GM19397 (cell line): ENCODE measurements around the gene CCDC159.
A peak's percentile ranks its signal among the peaks of the same experiment; 100 is the strongest.
"Not testable (repeated sequence)": the region's sequence is repeated elsewhere in the genome, so short reads cannot be mapped to it uniquely, and the experiment has no call there.

Source experiments
- ATAC-seq: cut with Tn5 transposase; IDR thresholded peaks from one replicate; pipeline ENCODE4 v1.9.1; 2021; ENCODE audit warnings: mild to moderate bottlenecking, moderate library complexity; ENCODE audit not compliant: unreplicated experiment

Gene CCDC159

DNA sequence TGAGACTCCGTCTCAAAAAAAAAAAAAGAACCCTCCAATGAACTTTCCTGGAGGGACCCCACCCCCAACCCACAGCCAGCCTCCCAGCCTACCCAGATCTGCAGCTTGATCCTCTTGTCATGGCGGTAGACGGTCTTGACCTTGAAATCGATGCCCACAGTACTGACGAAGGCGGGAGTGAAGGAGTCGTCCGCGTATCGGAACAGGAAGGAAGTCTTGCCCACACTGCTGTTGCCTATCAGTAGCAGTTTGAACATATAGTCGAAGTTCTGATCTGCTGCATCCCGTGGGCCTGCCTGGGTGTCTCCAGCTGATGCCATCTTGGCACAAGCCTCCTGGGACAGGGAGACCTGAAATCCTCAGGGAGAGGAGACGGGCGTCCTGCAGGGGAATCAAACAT, 9.2 kb upstream of the CCDC159 start:
- ATAC-seq: no peak

DNA sequence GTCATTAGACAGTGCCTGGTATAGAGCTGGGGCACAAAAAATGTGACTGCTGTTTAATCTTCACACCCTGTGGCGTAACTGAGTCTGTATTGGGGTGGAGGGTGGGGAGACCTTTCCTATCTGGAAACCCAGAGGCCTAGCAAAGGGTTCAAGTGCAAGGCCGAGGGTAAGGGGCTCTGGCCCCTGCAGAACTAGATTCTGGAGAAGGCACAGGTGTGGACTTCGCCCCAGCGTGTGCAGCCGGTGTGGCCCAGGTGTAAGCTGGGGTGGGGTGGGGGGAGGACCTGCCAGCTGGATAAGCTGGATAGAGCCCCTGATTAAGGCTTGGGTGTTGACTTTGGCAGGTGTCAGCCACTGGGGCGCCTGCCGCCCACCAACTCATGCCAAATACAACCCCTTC, 8.2 kb upstream of the CCDC159 start:
- no peak for ATAC-seq

DNA sequence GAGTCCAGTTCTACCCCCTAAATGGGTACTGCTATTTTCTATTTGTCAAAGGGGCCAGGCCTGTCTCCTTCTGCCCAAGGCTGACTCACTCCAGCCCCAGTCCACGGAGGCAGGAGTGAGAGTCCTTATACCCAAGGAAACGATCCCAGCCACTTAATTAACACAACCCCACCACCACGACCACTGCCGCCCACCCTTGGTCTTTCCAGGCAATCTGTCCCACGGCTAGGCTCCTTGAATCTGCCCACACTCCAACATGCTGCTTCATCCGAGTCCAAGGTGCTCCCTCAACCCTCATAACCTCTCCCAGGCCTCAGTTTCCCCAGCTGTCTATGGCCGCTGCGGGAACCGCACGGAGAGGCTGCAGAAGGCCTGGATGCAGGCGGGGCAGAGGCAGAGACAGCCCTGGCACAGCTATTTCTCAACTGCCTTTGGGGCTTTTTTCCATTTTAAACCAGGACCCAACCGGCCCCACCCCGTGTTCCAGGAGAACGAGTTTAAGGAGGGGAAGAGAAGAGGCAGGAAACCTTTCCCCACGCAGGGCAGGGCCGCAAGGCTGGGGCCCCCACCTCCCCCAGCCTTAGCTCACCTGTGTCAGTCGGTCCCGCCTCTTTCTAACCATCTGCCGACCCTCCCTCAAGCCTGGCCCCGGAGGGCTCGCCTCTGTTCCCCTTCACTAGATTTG, 7.6 kb upstream of the CCDC159 start:
- ATAC-seq: no peak

DNA sequence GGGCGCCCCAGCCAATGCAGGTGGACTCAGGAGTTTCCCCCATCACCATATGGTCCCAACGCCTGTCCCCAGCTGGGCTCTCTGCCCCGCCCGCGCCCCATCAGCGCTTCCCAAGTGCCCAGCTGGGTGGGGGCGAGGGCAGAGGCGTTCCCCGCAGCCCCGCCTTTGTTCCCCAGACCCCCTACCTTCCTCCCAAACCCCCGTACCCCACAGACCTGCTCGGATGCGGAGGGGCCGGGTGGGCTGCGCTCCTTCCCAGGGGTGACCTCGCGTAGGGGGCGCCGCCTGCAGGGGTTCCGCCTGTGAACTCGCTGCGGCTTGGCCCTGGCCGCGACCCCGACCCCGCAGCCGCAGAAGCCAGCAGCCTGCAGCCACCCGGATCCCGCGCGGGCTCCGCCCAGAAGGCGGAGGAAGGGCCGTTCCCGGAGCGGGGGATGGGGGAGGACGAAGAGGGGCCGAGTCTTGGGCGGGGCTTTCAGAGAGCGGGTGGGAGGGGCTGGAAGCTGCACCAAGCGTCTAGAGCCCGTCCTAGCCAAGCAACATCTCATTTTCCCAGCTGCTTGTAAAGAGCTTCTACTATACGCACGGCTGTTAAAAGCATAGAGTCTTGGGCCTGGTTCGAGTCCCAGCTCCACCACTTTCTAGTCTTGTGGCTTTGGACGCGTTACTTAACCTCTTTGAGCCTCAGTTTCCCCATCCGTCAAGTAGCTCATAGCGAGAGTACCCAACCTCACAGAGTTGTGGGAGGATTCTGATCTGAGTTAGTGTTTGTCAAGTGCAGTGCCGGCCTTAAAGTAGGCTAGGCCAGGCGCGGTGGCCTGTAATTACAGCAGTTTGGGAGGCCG, 6.8 kb upstream of the CCDC159 start, which contains the start of gene RAB3D:
Gene RAB3D, minus strand, starts transcription at position 404 of the 845 bp plus-strand sequence. CDS start 2,258 bp downstream, outside the sequence.
- peak; percentile 77 for ATAC-seq

DNA sequence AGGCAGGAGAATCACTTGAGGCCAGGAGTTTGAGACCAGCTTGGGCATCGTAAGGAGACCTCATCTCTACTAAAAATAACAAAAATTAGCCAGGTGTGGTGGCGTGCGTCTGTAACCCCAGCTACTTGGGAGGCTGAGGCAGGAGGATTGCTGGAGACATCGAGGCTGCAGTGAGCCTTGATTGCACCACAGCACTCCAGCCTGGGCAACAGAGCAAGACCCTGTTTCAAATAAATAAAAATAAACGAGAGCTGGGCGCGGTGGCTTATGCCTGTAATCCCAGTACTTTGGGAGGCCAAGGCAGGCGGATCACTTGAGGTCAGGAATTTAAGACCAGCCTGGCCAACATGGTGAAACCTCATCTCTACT, 6.2 kb upstream of the CCDC159 start:
- ATAC-seq: not testable (repeated sequence)

DNA sequence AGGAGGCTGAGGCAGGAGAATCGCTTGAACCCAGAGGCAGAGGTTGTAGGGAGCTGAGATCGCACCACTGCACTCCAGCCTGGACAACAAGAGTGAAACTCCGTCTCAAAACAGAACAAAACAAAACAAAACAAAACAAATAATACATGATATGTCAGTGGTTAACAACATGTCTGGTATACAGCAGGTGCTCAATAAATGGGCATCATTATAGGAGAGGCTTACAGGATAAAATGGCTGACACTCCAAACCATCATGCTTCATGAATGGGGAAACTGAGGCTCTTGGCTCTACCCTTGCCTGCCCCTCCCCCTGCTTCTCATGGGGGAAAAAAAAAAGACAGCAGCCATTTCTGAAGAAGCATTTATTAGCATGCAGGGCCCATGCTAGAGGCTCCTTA, 3.9 kb upstream of the CCDC159 start:
- ATAC-seq: no peak

DNA sequence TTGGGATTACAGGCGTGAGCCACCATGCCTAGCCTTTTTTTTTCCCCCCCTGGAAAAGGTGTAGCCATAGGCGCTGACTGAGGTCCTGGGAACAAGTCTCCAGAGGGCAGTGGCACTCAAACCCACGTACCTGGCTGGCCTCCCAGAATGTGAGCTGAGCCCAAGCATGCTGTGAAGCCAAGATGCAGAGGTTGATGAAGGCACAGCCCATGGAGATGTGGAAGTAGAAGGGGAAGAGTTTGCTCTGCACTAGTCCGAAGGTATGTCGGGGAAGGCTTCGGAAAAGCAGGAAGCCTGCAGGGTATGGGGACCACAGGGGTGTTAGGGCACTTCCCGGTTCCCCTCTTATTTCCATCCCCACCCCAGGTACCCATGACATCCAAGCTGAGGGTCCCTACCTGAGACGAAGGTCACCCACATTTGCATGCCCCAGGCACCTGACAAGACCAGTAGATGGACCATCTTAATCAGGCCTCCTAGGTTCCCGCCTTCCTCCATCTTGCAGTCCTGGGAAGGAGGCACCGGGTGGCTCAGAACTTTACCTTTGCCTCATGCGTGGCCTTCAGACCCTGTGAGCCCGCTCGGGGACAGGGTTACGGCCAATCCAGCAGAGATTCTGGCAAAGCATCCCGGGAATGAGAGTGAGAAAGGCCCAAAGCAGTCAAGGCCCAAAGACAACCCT, 1.1 kb upstream of the CCDC159 start:
- no peak for ATAC-seq

DNA sequence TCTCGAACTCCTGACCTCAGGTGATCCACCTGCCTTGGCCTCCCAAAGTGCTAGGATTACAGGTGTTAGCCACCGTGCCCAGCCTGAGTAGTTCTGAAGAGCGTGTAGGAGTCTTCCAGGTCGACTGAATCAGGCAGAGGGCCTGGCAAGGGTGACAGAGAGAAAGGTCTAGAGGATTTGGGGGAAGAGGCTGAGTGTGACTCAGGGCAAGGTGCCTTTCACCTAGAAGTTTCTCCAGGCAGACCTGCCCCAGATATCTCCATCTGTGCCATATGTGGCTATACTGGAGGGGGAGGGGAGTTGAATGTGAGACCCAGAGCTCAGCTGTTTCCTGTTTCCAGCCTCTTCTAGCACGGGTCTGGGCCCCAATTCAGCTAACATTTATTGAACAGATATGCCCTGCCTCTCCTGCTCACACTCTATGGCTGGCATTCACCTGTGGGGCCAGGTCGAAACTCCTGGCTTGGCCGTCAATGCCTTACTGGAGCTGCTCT, 1.3 kb downstream of the CCDC159 start:
- ATAC-seq: no peak

DNA sequence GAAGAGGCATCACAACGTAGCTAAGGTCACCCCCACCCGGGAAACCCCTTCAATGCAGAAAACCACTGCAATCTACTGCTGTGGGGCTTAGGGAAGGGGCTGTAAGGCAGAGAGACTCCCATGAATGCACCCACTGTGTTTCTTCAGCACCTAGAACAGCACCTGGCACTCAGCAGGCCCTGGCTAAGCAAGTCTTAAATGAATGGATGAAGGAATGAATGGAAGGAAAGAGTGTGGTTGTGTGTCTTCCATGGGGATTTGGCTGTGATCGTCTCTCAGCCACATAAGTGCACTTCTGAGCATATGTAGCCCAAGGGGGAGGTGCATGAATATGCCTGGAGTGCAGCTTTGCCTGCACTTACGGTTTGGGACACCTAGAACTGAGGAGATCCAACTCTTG, 2.9 kb downstream of the CCDC159 start:
- ATAC-seq: no peak

DNA sequence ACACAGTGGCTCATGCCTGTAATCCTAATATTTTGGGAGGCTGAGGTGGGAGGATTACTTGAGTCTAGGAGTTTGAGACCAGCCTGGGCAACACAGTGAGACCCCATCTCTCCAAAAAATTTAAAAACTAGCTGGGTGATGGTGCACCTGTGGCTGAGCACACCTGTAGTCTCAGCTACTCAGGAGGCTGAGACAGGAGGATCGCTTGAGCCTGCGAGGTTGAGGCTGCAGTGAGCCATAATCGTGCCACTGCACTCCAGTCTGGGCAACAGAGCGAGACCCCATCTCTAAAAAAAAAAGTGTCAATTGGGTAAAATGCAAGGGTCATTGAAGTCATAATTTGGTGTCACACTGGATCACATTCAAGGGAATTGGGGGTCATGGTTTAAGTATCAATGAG, 7.8 kb downstream of the CCDC159 start:
- not testable (repeated sequence) for ATAC-seq

DNA sequence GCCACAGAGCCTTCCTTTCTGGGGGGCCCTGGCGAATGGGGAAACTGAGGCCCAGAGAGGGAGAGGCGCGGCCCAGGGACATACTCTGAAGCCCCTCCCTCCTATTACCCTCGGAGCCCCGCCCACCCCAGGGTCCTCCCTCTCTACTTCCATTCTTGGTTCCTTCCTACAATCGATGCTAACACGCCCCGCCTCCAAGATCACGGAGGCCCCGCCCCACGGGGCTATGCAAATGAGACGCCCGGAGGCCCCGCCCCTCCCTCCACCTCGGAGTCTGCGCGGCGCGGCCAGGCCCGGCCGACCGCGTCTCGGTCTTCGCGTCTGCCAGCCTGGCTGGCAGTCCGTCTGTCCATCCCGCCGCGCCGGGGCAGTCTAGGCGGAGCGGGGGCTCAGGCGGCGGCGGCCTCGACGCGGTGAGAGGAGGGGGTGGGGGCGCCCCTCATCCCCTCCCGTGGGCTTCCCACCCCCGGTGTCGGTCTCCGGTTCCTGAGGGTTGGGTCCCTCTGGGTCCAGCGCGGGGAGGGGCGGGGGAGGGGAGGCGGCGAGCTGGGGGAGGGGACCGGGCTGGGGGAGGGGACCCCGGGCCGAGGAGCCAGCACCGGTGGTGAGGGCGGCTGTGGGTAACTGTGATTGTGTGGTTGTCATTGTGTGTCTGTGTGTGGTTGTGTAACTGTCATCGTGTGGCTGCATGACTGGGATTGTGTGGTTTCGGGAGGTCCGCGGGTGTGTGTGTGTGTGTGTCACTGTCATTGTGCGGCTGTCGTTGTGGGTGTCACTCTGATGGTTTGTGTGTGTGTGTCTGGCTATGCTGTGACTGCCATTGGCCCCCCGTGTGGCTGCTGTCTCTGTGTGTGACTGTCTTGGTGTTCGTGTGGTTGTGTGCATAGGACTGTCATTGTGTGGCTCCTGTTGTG, 9.1 kb downstream of the CCDC159 start, which contains the start of gene PLPPR2:
Gene PLPPR2, plus strand, starts transcription at position 273 of the 914 bp plus-strand sequence. CDS start 2,242 bp downstream, outside the sequence.
- peak; percentile 68 for ATAC-seq

DNA sequence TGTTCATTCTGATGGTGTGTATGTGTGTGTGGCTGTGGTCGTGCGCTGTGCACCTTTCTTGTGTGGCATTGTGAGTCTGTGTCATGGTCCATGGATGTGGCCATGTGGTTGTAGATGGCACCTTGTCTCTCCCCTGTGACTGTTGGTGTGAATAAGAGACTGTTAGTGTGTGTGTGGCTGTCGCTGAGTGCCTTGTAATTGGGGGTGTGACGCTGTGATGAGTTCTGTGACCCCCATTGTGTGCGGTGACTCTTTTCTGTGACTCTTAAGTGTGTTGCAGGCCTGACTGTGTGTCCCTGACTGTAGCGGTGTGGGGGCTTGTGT, 9.7 kb downstream of the CCDC159 start:
- no peak for ATAC-seq

DNA sequence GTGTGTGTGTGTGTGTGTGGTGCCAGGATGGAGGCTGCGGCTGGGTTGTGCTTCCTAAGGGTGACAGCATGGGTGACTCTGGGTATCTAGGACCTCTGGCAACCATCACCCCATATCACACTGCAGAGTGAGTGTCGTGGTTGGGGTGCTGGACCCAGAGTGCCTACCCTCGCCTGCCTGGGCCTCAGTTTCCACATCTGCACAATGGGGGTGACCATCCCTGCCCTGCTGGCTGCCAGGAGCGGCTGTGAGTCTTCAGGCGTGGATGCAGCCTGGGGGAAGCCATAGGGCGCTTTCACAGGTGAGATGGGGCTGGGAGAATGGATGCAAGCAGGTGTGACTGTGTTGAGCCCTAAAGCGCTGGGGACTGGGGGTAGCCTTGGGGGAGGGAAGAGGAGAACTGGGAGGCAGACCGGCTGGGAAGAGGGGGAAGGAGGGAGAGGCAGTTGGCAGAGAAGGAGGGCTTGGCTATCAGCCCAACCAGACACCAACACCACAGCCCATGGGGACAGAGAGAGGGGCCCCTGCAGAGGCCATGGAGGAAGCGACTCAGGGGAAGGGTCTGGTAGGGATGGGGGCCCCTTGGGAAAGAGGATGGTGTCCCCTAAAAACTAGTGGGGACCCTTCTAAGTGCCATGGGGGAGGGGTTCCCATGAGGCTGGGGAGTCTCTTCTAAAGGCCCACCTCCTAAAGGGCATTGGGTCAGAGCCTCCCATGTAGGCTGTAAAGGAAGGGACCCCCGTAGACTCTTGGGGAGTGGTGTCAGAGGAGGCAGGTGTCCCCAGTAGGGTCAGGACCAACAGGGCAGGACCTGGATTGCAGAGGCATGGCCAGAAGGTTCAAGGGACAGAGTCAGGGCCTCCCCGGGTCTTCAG, 10.6 kb downstream of the CCDC159 start:
- ATAC-seq: no peak

DNA sequence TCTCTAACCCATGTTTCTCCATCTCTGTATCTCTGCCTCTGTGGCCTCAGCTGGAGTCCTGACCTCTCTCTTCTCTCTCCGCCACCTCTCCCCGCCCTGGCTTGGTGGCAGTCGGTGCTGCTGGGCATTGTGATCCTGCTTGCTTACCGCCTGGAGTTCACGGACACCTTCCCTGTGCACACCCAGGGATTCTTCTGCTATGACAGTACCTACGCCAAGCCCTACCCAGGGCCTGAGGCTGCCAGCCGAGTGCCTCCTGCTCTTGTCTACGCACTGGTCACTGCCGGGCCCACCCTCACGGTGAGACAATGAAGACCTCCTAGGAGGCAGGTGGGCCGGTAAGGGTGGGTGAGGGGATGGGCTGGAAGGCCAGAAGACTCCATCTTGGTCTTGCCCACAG, 13.1 kb downstream of the CCDC159 start:
- ATAC-seq: no peak

DNA sequence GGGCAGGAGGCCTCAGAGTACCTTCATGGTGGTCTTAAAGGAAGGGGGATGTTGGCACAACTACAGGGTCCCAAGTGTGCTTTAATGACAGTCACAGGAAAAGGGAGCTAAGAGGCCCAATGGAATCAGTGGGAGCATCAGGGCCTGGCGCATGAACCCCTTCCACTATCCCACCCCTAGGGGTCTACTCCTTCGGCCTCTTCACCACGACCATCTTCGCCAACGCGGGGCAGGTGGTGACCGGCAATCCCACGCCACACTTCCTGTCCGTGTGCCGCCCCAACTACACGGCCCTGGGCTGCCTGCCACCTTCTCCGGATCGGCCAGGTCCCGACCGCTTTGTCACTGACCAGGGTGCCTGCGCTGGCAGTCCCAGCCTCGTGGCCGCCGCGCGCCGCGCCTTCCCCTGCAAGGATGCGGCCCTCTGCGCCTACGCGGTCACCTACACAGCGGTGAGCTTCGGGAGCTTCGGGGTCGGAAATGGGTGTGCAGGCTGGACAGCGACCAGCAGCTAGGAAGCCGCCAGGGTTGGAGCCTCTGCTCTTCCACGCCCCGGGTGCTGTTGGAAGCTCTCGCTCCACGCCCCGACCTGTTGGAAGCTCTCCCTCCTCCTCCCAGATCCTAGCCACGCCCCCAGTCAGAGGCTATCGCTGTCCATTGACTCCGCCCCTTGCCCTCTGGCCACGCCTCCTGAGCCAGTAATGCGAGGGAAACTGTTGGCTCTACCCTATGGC, 14.9 kb downstream of the CCDC159 start:
- no peak for ATAC-seq

DNA sequence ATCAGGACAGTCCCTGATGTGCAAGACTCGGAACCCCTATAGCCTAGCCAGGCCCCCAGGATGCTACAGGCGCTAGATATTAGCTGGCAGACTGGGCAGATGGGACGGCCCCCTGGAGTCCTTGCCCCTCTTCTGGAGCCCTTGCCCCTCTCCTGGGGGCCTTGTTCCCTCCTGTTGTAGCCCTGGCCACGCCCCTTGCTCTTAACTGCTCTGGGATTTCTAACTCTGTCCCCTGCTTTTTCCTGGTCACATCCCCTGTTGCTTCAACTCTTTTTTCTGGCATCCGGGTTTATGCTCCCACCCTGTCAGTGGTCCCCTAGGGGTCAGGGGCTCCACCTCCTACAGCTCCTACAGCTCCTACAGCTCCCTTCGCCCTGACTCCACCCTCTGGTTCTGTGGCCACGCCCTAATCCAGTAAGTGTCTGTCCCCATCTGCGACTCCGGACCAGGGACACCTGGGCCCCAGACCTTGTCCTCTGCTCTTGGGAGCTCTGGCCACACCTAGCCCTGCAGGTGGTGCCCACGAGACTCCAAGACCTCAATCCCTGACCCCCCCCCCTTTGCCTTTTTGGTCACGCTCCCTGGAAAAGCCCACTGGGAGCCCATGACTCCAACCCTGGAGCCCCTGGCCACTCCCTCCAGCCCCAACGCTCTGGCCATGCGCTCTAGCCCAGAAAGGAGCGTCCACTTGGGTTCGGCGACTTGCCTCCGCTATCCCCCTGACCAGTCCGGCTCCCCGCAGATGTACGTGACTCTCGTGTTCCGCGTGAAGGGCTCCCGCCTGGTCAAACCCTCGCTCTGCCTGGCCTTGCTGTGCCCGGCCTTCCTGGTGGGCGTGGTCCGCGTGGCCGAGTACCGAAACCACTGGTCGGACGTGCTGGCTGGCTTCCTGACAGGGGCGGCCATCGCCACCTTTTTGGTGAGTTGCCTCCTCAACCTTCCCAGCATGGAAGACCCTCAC, 15.7 kb downstream of the CCDC159 start:
- ATAC-seq: no peak

DNA sequence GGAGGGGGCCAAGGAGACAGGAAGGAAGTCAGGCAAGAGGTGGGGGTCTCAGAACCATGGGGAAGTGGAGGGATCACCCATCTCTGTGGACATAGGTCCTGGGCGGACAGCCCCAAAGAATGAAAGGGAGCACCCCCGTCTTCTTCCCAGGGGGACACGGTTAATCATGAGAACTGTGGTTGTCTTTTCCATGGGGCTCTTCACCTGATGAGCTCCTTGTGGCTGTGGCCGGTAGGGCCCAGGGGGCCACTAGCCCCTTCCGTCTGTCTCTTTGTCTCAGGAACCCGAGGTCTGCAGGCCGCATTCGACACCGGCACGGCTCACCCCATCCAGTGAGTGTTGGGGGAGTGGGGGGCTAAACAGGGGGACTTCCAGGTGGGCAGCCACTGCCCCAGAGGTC, 17.6 kb downstream of the CCDC159 start:
- ATAC-seq: no peak
